K562 (cell line): Measurements from ENCODE around the gene ATP9B. TPM values are rescaled to one million over a fixed set of nuclear protein-coding genes. Genes with fewer than 3 reads are reported as not detected.

ENCODE experiments used
- CBFA2T2 ChIP-seq: fragments of 450-650 bp; conservative IDR thresholded peaks from 2 replicates; pipeline ENCODE4 v1.6.1; 2017; ENCODE audit warnings: mild to moderate bottlenecking
- CREBBP ChIP-seq: IDR thresholded peaks from one replicate; pipeline ENCODE4 v1.6.1; 2012; ENCODE audit warnings: low read depth, mild to moderate bottlenecking, control low read depth, inconsistent platforms, low read length
- CUX1 ChIP-seq: fragments of 200-800 bp; sonication (Bioruptor generic); IDR thresholded peaks from 2 replicates; pipeline ENCODE4 v1.6.1; 2016; ENCODE audit warnings: missing genetic modification characterization, missing compliant biosample characterization
- FOXJ2 ChIP-seq: fragments of 200-800 bp; sonication (Bioruptor generic); IDR thresholded peaks from 2 replicates; pipeline ENCODE4 v1.6.1; 2016; ENCODE audit warnings: missing genetic modification characterization, missing compliant biosample characterization
- JUND ChIP-seq, 2 experiments: IDR thresholded peaks; 2 replicates in 1 of 2; 3 replicates in 1 of 2; pipeline ENCODE4 v1.6.1; 2011; ENCODE audit warnings: borderline replicate concordance in 2 of 2, low read depth in 2 of 2, low read length in 2 of 2, improper control_type of control experiment in 1 of 2, missing biosample characterization in 1 of 2, missing genetic modification characterization in 1 of 2, missing genetic modification reagents in 1 of 2
- KLF1 ChIP-seq: fragments of 450-650 bp; IDR thresholded peaks from 2 replicates; pipeline ENCODE4 v1.6.1; 2016; ENCODE audit warnings: missing genetic modification characterization, missing compliant biosample characterization
- NFE2 ChIP-seq: IDR thresholded peaks from 2 replicates; pipeline ENCODE4 v1.6.1; 2014; ENCODE audit warnings: antibody characterized with exemption, low read depth
- NFIC ChIP-seq: fragments of 450-650 bp; IDR thresholded peaks from 2 replicates; pipeline ENCODE4 v1.6.1; 2017; ENCODE audit warnings: mild to moderate bottlenecking, inconsistent platforms
- PYGO2 ChIP-seq: fragments of 450-650 bp; IDR thresholded peaks from 2 replicates; pipeline ENCODE4 v1.6.1; 2016; ENCODE audit warnings: mild to moderate bottlenecking, missing genetic modification characterization, moderate library complexity, missing compliant biosample characterization
- RAD21 ChIP-seq, 2 experiments: fragments of 250-450 bp in 1 of 2; fragments of 450-650 bp in 1 of 2; sonication (Bioruptor Pico) in 1 of 2; formaldehyde crosslinking in 1 of 2; IDR thresholded peaks in 1 of 2; conservative IDR thresholded peaks in 1 of 2; 2 replicates each; pipeline versions ENCODE4 v1.4.0 to v1.8.0; 2020 to 2022; ENCODE audit warnings: mild to moderate bottlenecking in 2 of 2, moderate library complexity in 1 of 2
- RAD51 ChIP-seq: fragments of 450-650 bp; IDR thresholded peaks from 2 replicates; pipeline ENCODE4 v1.7.1; 2016; ENCODE audit warnings: low read depth, mild to moderate bottlenecking, borderline replicate concordance
- SMARCE1 ChIP-seq: fragments of 450-650 bp; IDR thresholded peaks from 2 replicates; pipeline ENCODE4 v1.7.1; 2016; ENCODE audit warnings: mild to moderate bottlenecking
- THRA ChIP-seq: fragments of 450-650 bp; IDR thresholded peaks from 2 replicates; pipeline ENCODE4 v1.6.1; 2017; ENCODE audit warnings: mild to moderate bottlenecking, moderate library complexity
- USF1 ChIP-seq: sonication (generic); formaldehyde crosslinking; IDR thresholded peaks from 2 replicates; pipeline ENCODE4 v1.9.0; 2022; ENCODE audit warnings: mild to moderate bottlenecking, missing genetic modification reagents
- USF2 ChIP-seq: sonication (generic); formaldehyde crosslinking; IDR thresholded peaks from 2 replicates; pipeline ENCODE4 v1.5.0; 2020; ENCODE audit warnings: missing genetic modification reagents
- ZNF354B ChIP-seq: fragments of 250-450 bp; sonication (Bioruptor Pico); IDR thresholded peaks from 2 replicates; pipeline ENCODE4 v1.4.0; 2020
- ZNF449 ChIP-seq: fragments of 250-450 bp; sonication (Bioruptor Pico); IDR thresholded peaks from 2 replicates; pipeline ENCODE4 v1.8.0; 2022; ENCODE audit warnings: moderate library complexity, mild to moderate bottlenecking, inconsistent platforms
- polyA plus RNA-seq, 8 experiments: library from polyadenylated mRNA; depleted of rRNA in 4 of 8; stranded (reverse) in 5 of 8; unstranded in 3 of 8; fragments of >200 nt; fragmentation: Nextera tagmentation in 2 of 8; fragmentation: Illumina TruSeq in 1 of 8; extraction: Ambion mirVana in 2 of 8; extraction: Trizol in 1 of 8; gene quantifications; 2 replicates each; pipeline versions ENCODE4 v1.2.1 to v1.2.3, GENCODE V29; 2011 to 2014; ENCODE audit warnings: inconsistent platforms in 1 of 8, missing spikeins in 1 of 8
- total RNA-seq, 7 experiments: library from RNA; depleted of rRNA in 6 of 7; stranded (reverse); fragments of >200 nt in 6 of 7; fragmentation: Illumina TruSeq in 2 of 7; extraction: Trizol in 2 of 7; gene quantifications; 2 replicates each; pipeline versions ENCODE4 v1.2.1 to v1.2.3, GENCODE V29; 2011 to 2021; ENCODE audit warnings: low replicate concordance in 1 of 7

The ATP9B gene
- total and polyA plus RNA-seq, 9 of the 15 experiments (the other 6 are each of a cell fraction or from before 2014, with no cell fraction given) = 0.66 to 13.2 (median 7.9) TPM

- TF ChIP-seq CUX1 (CRISPR knock-in tag) (no peak), FOXJ2 (tag) (peak; percentile 98), RAD51 (peak; percentile 67; the same call in 1 of the 2 replicates), NFIC (peak; percentile 80), USF2 (peak; percentile 69), CREBBP (no peak), NFE2 (no peak), ZNF449 (CRISPR knock-in tag) (no peak), SMARCE1 (no peak), JUND (IDR thresholded peaks at IDR 0.05; ENCODE audit: borderline replicate concordance, low read depth, low read length) (no peak), JUND (tag; IDR thresholded peaks at IDR 0.05; ENCODE audit: borderline replicate concordance, low read depth, low read length) (no peak), RAD21 (CRISPR knock-in tag; conservative IDR thresholded peaks at IDR 0.05 in 1 of 2, IDR thresholded peaks at IDR 0.05 in 1 of 2) (no peak), THRA (no peak), KLF1 (tag) (no peak), PYGO2 (tag) (no peak), CBFA2T2 (no peak), ZNF354B (CRISPR knock-in tag) (no peak), USF1 (CRISPR knock-in tag) (peak; percentile 57)
Observed at GRCh38 chr18:79393635-79394533, 324.7 kb downstream of the ATP9B start (continued).
